22Rv1 (cell line): Measurements from ENCODE around the gene ATR.

ENCODE experiments used
- CTCF ChIP-seq: fragments of 450-650 bp; IDR thresholded peaks from 2 replicates; pipeline ENCODE4 v1.5.1; 2017; ENCODE audit warnings: mild to moderate bottlenecking
- ZFX ChIP-seq: fragments of 450-650 bp; IDR thresholded peaks from 2 replicates; pipeline ENCODE4 v1.6.1; 2017; ENCODE audit warnings: antibody characterized with exemption, borderline replicate concordance

- TF ChIP-seq CTCF (no peak), ZFX (no peak)
Measured at GRCh38 chr3:142481196-142481595, 97.3 kb downstream of the ATR start.
